ENCODE data around the gene CYP2A7. TPM values are rescaled to one million over a fixed set of nuclear protein-coding genes. Genes with fewer than 3 reads are reported as not detected.
"Not testable (repeated sequence)": the region's sequence is repeated elsewhere in the genome, so short reads cannot be mapped to it uniquely, and the experiment has no call there.

The CYP2A7 gene, protein sequence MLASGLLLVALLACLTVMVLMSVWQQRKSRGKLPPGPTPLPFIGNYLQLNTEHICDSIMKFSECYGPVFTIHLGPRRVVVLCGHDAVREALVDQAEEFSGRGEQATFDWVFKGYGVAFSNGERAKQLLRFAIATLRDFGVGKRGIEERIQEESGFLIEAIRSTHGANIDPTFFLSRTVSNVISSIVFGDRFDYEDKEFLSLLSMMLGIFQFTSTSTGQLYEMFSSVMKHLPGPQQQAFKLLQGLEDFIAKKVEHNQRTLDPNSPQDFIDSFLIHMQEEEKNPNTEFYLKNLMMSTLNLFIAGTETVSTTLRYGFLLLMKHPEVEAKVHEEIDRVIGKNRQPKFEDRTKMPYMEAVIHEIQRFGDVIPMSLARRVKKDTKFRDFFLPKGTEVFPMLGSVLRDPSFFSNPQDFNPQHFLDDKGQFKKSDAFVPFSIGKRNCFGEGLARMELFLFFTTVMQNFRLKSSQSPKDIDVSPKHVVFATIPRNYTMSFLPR
- total RNA-seq (ENCODE audit: low replicate concordance): not detected in 2 replicates
- long read RNA-seq: 0 reads

DNA sequence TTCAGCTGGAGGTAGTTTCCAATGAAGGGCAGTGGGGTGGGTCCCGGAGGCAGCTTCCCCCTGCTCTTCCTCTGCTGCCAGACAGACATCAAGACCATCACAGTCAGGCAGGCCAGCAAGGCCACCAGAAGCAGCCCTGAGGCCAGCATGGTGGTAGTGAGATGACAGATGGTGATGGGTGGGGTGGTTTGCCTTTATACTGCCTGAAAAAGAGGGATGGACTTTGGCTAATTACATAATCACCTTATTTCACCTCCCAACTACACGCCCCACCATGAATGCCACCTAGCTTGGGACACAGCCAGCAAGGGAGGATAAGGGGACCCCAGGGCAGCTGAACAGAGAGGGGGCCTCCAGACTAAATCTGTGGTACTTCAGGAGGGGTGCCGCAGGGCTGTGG is at the start of gene CYP2A7:
TSS of gene CYP2A7 (minus strand) at position 170 of the 400 bp plus-strand sequence. CDS start at position 149, 21 bp downstream.
- H3K27me3 Mint-ChIP-seq: peaks cover 56% of the 10 kb centered on the region
- H3K4me3 Mint-ChIP-seq; H3K9me3 Mint-ChIP-seq; DNase-seq (ENCODE audit: extremely low spot score, unreplicated experiment); H3K36me3 Mint-ChIP-seq; H3K27ac Mint-ChIP-seq; H3K4me1 Mint-ChIP-seq (ENCODE audit: unreplicated experiment): not testable (repeated sequence)

DNA sequence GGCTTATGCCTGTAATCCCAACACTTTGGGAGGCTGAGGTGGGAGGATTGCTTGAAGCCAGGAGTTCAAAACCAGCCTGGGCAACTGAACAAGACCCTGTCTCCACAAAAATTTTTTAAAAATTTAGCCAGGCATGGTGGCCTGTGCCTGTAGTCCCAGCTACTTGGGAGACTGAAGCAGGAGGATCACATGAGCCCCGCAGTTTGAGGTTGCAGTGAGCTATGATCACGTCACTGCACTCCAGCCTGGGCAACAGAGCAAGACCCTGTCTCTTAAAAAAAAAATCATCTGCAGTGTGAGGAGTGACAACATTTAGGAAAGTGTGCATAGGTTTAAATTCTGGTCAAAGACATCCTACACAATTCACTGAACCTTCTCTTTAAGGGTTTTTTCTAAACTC is 48.8 kb upstream of the CYP2A7 start:
- not testable (repeated sequence) for H3K36me3 Mint-ChIP-seq; H3K4me1 Mint-ChIP-seq (ENCODE audit: unreplicated experiment); H3K27ac Mint-ChIP-seq; H3K4me3 Mint-ChIP-seq; H3K9me3 Mint-ChIP-seq; DNase-seq (ENCODE audit: extremely low spot score, unreplicated experiment)
- H3K27me3 Mint-ChIP-seq: peaks cover 23% of the 10 kb centered on the region

DNA sequence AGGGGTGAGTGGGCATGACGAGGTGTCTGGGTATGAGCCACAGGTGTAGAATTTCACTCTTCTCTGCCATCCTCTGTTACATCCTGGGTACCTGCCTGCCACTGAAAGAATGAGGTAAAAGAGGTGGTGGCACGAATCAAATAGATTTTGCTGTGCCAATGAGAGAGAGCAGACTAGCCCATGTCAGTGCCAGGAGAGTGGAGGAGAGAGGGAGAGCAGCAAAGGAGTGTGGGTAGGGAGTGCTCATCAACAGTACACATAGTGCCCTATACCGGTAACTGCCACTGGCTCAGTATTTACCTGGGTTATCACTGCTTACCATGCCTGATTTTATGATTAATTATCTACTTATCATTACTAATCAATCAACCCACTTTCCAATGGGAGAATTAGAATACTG is 47.9 kb upstream of the CYP2A7 start:
- not testable (repeated sequence) for H3K4me3 Mint-ChIP-seq; H3K9me3 Mint-ChIP-seq; DNase-seq (ENCODE audit: extremely low spot score, unreplicated experiment); H3K27ac Mint-ChIP-seq; H3K4me1 Mint-ChIP-seq (ENCODE audit: unreplicated experiment); H3K36me3 Mint-ChIP-seq
- H3K27me3 Mint-ChIP-seq: peaks cover 21% of the 10 kb centered on the region

DNA sequence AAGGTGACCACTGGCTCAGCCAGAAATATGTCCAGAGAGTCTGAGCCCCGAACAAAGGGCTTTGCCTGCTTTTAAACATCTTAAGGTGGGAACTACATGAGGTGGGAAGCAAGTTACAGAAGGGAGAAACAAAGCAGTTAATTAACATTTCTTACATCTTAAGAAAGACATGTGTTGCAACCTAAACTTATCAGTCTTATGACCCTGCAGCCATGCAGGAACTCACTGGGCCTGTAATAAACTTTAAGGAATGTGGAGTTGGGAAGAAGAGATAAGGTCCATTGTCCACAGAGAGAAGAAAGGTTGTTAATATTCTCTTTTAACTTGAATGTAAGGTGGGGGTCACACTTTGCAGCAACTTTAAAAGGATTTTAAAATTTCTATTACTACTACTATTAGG is 46.8 kb upstream of the CYP2A7 start:
- peaks cover 6% of the 10 kb centered on the region for H3K9me3 Mint-ChIP-seq
- TF ChIP-seq, protein P1, sequence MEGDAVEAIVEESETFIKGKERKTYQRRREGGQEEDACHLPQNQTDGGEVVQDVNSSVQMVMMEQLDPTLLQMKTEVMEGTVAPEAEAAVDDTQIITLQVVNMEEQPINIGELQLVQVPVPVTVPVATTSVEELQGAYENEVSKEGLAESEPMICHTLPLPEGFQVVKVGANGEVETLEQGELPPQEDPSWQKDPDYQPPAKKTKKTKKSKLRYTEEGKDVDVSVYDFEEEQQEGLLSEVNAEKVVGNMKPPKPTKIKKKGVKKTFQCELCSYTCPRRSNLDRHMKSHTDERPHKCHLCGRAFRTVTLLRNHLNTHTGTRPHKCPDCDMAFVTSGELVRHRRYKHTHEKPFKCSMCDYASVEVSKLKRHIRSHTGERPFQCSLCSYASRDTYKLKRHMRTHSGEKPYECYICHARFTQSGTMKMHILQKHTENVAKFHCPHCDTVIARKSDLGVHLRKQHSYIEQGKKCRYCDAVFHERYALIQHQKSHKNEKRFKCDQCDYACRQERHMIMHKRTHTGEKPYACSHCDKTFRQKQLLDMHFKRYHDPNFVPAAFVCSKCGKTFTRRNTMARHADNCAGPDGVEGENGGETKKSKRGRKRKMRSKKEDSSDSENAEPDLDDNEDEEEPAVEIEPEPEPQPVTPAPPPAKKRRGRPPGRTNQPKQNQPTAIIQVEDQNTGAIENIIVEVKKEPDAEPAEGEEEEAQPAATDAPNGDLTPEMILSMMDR (conservative IDR thresholded peaks at IDR 0.05): no peak
- no peaks in the 10 kb centered on the region for H3K36me3 Mint-ChIP-seq
- DNase-seq (ENCODE audit: extremely low spot score, unreplicated experiment): no peak
- no peaks in the 10 kb centered on the region for H3K4me1 Mint-ChIP-seq (ENCODE audit: unreplicated experiment)
- H3K4me3 Mint-ChIP-seq: no peak overlapping the region
- H3K27me3 Mint-ChIP-seq: peaks cover 21% of the 10 kb centered on the region
- no peak overlapping the region for H3K27ac Mint-ChIP-seq

DNA sequence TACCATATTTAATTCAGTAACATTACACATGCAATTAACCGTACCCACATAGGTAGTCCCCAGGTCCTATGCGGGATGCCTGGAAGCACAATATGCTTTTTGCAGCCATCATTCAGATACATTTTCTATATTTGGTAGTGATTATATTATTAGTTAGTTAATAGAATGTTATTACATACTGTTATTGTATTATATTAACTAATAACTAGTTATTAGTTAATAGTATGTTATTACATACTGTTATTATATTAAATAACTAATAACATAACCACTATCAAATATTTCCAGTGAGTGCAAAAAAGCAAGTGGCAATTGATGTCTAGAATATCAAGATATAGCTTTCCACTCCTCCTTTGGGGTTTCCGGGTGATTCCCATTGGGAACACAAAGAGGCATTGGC is 45.5 kb upstream of the CYP2A7 start:
- no peak overlapping the region for H3K4me3 Mint-ChIP-seq
- H3K36me3 Mint-ChIP-seq: no peaks in the 10 kb centered on the region
- no peaks in the 10 kb centered on the region for H3K9me3 Mint-ChIP-seq
- TF ChIP-seq, protein P1 (conservative IDR thresholded peaks at IDR 0.05): no peak
- no peak for DNase-seq (ENCODE audit: extremely low spot score, unreplicated experiment)
- H3K4me1 Mint-ChIP-seq (ENCODE audit: unreplicated experiment): no peaks in the 10 kb centered on the region
- peaks cover 17% of the 10 kb centered on the region for H3K27me3 Mint-ChIP-seq
- no peak overlapping the region for H3K27ac Mint-ChIP-seq

DNA sequence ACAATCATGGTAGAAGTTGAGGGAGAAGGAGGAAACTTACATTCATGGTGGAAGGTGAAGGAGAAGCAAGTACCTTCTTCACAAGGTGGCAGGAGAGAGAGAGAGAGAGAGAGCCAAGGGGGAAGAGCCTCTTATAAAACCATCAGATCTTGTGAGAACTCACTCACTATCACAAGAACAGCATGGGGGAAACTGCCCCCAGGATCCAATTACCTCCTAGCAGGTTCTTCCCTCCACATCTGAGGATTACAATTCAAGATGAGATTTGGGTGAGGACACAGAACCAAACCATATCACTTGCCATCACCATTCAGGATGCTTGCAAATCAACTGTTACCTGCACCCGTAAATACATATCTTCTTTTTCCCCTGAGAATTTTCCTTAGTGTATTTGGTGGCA is 44.2 kb upstream of the CYP2A7 start:
- H3K36me3 Mint-ChIP-seq; H3K4me1 Mint-ChIP-seq (ENCODE audit: unreplicated experiment); H3K4me3 Mint-ChIP-seq; H3K27ac Mint-ChIP-seq; H3K9me3 Mint-ChIP-seq; DNase-seq (ENCODE audit: extremely low spot score, unreplicated experiment): not testable (repeated sequence)
- H3K27me3 Mint-ChIP-seq: peaks cover 16% of the 10 kb centered on the region

DNA sequence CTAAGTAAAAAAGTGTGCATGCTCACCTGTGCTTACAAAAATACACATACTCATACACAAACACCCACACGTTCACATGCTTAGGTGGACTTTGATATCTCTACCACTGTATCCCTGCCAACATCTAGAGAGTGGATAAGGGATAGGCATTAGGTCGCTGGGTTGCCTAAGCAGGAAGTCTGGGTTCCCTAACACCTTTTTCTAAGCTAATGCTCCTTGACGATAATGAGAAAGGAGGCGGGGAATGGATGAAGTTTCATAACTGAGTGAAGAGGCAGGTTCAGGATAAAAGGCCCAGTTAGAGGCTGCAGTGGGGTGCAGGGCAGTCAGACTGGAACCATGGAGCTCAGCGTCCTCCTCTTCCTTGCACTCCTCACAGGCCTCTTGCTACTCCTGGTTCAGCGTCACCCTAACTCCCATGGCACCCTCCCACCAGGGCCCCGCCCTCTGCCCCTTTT is 41.9 kb upstream of the CYP2A7 start:
- TF ChIP-seq, protein P1 (conservative IDR thresholded peaks at IDR 0.05): no peak
- Mint-ChIP-seq H3K27me3 (peaks cover 14% of the 10 kb centered on the region), H3K4me1 (ENCODE audit: unreplicated experiment) (no peaks in the 10 kb centered on the region), H3K27ac (no peak overlapping the region), H3K9me3 (no peaks in the 10 kb centered on the region), H3K4me3 (no peak overlapping the region), H3K36me3 (no peaks in the 10 kb centered on the region)
- DNase-seq (ENCODE audit: extremely low spot score, unreplicated experiment): no peak

DNA sequence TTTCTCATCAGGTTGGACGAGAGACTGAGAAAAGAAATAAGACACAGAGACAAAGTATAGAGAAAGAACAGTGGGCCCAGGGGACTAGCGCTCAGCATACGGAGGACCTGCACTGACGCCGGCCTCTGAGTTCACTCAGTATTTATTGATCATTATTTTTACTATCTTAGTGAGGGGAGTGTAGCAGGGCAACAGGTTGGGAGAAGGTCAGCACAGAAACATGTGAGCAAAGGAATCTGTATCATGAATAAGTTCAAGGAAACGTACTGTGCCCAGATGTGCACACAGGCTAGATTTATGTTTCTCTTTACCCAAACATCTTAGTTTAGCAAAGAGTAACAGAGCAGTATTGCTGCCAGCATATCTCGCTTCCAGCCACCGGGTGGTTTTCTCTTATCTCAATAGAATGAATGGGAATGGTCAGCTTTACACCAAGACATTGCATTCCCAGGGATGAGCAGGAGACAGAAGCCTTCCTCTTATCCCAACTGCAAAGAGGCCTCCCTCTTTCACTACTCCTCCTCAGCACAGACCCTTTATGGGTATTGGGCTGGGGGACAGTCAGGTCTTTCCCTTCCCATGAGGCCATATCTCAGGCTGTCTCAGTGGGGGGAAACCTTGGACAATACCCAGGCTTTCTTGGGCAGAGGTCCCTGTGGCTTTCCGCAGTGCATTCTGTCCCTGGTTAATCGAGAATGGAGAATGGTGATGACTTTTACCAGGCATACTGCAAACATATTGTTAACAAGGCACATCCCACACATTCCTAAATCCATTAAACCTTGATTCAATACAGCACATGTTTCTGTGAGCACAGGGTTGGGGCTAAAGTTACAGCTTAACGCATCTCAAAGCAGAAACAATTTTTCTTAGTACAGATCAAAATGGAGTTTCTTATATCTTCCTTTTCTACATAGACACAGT is 40.5 kb upstream of the CYP2A7 start:
- not testable (repeated sequence) for H3K36me3 Mint-ChIP-seq; H3K27ac Mint-ChIP-seq; H3K27me3 Mint-ChIP-seq; H3K4me1 Mint-ChIP-seq (ENCODE audit: unreplicated experiment); H3K4me3 Mint-ChIP-seq; DNase-seq (ENCODE audit: extremely low spot score, unreplicated experiment); H3K9me3 Mint-ChIP-seq
